Hematopoietic multipotent progenitor cell treated with erythropoietin and hydrocortisone succinate and interleukin-3 and kit ligand, for 8 days (in vitro differentiated cells): Measurements from ENCODE around the gene POLRMT.
"Not testable (repeated sequence)": the region's sequence is repeated elsewhere in the genome, so short reads cannot be mapped to it uniquely, and the experiment has no call there.

Experiments used
- DNase-seq: peaks from one replicate; pipeline ENCODE4 v3.0.0-alpha.2; 2015

POLRMT gene

GRCh38 chr19:624433-625109 is 8.8 kb downstream of the POLRMT start:
- no peak for DNase-seq

GRCh38 chr19:623974-624373 is 9.4 kb downstream of the POLRMT start:
- DNase-seq = no peak

- no peak for DNase-seq
Observed at GRCh38 chr19:623175-623916, 10.0 kb downstream of the POLRMT start.

GRCh38 chr19:622666-623065 is 10.7 kb downstream of the POLRMT start:
- no peak for DNase-seq

- DNase-seq = no peak
Observed at GRCh38 chr19:621819-622218, 11.5 kb downstream of the POLRMT start.

- DNase-seq = not testable (repeated sequence)
Observed at GRCh38 chr19:621191-621590, 12.1 kb downstream of the POLRMT start.

GRCh38 chr19:620166-620862 is 13.0 kb downstream of the POLRMT start:
- DNase-seq = no peak

GRCh38 chr19:619286-620002 is 13.9 kb downstream of the POLRMT start:
- DNase-seq = no peak

GRCh38 chr19:618674-619285 is 14.6 kb downstream of the POLRMT start:
- DNase-seq = no peak

- DNase-seq = no peak
Observed at GRCh38 chr19:618247-618619, 15.1 kb downstream of the POLRMT start.

GRCh38 chr19:617551-618246 is 15.6 kb downstream of the POLRMT start:
- no peak for DNase-seq

GRCh38 chr19:616747-617526 is 16.4 kb downstream of the POLRMT start:
- no peak for DNase-seq

GRCh38 chr19:616062-616700 is 17.2 kb downstream of the POLRMT start:
- DNase-seq = no peak

- peak; percentile 21 for DNase-seq
Observed at GRCh38 chr19:615619-616018, 17.7 kb downstream of the POLRMT start.

GRCh38 chr19:613732-614567 is 19.4 kb downstream of the POLRMT start:
- no peak for DNase-seq

- no peak for DNase-seq
Observed at GRCh38 chr19:612941-613340, 20.4 kb downstream of the POLRMT start.

GRCh38 chr19:611481-611868 is 21.9 kb downstream of the POLRMT start:
- DNase-seq = no peak

- DNase-seq = peak; percentile 55
Observed at GRCh38 chr19:610801-611480, 22.4 kb downstream of the POLRMT start.

GRCh38 chr19:610071-610800 is 23.1 kb downstream of the POLRMT start:
- DNase-seq = no peak
